PC-3 (cell line): ENCODE results near the gene IGSF23. TPM values are rescaled to one million over a fixed set of nuclear protein-coding genes. Genes with fewer than 3 reads are reported as not detected.
A peak's percentile ranks its signal among the peaks of the same experiment; 100 is the strongest.

Source experiments
- ATAC-seq: fragments of 200-7000 bp; cut with Tn5 transposase; 2 replicates; pipeline ENCODE4 v1.9.1; 2020; ENCODE audit warnings: mild to moderate bottlenecking, moderate library complexity
- BruUV-seq: library from RNA; stranded (reverse); fragments of 400-500 nt; replicated peaks from 2 replicates; lab custom pipeline; 2021; lab: Mats Ljungman, UMichigan
- CTCF ChIA-PET: fragments of 300-600 bp; sonication (Branson Sonifier 250); formaldehyde crosslinking; loops from one replicate; lab custom pipeline; 2022; ENCODE audit warnings: antibody characterized with exemption; lab: Charles Lee
- POLR2A ChIA-PET: fragments of 300-600 bp; sonication (Branson Sonifier 250); formaldehyde crosslinking; loops from one replicate; lab custom pipeline; 2022; ENCODE audit warnings: antibody characterized with exemption; ENCODE audit not compliant: unreplicated experiment; lab: Charles Lee
- DNase-seq: peaks from one replicate; pipeline ENCODE4 v3.0.0-alpha.2; 2015
- H2AFZ ChIP-seq: fragments of 300-600 bp; sonication (generic); 2 replicates; pipeline ENCODE4 v1.6.0; 2016; ENCODE audit warnings: antibody characterized with exemption, low read length
- H3F3A ChIP-seq: fragments of 300-600 bp; sonication (generic); one replicate; pipeline ENCODE4 v1.6.0; 2017; ENCODE audit warnings: antibody characterized with exemption, low read length, control low read depth, mild to moderate bottlenecking; ENCODE audit not compliant: unreplicated experiment
- H3K27ac ChIP-seq: fragments of 300-600 bp; sonication (generic); 2 replicates; pipeline ENCODE4 v1.5.1; 2016; ENCODE audit warnings: mild to moderate bottlenecking, low read length
- H3K27me3 ChIP-seq: fragments of 300-600 bp; sonication (generic); 2 replicates; pipeline ENCODE4 v1.6.1; 2016; ENCODE audit warnings: low read length, mixed read lengths
- H3K36me3 ChIP-seq: fragments of 300-600 bp; sonication (generic); 2 replicates; pipeline ENCODE4 v1.6.1; 2016; ENCODE audit warnings: low read depth, mixed run types, low read length, mixed read lengths
- H3K4me1 ChIP-seq: fragments of 300-600 bp; sonication (generic); 2 replicates; pipeline ENCODE4 v1.5.1; 2016; ENCODE audit warnings: low read length; ENCODE audit not compliant: insufficient read depth
- H3K4me2 ChIP-seq: fragments of 300-600 bp; sonication (generic); 2 replicates; pipeline ENCODE4 v1.6.0; 2016; ENCODE audit warnings: low read length
- H3K4me3 ChIP-seq: fragments of 300-600 bp; sonication (generic); 2 replicates; pipeline ENCODE4 v1.5.1; 2016; ENCODE audit warnings: mild to moderate bottlenecking, low read length, mixed read lengths
- H3K79me2 ChIP-seq: fragments of 300-600 bp; sonication (generic); 2 replicates; pipeline ENCODE4 v1.6.1; 2017; ENCODE audit warnings: low read length, mixed read lengths
- H3K9ac ChIP-seq: fragments of 300-600 bp; sonication (generic); 2 replicates; pipeline ENCODE4 v1.6.0; 2016; ENCODE audit warnings: mild to moderate bottlenecking, low read length
- H3K9me2 ChIP-seq: fragments of 300-600 bp; sonication (generic); replicated peaks from 2 replicates; pipeline ENCODE4 v1.6.1; 2016; ENCODE audit warnings: mixed run types, low read length, mixed read lengths
- H3K9me3 ChIP-seq: fragments of 300-600 bp; sonication (generic); 2 replicates; pipeline ENCODE4 v1.6.1; 2016; ENCODE audit warnings: low read length, mixed read lengths
- H4K20me1 ChIP-seq: fragments of 300-600 bp; sonication (generic); 2 replicates; pipeline ENCODE4 v1.6.1; 2016; ENCODE audit warnings: low read length, mixed read lengths
- CTCF ChIP-seq: fragments of 300-600 bp; sonication (generic); conservative IDR thresholded peaks from 2 replicates; pipeline ENCODE4 v1.5.1; 2017; ENCODE audit warnings: antibody characterized with exemption, low read depth, mild to moderate bottlenecking, low read length
- EZH2 ChIP-seq: fragments of 300-600 bp; sonication (generic); IDR thresholded peaks from one replicate; pipeline ENCODE4 v1.6.1; 2017; ENCODE audit warnings: antibody characterized with exemption, mild to moderate bottlenecking, low read length; ENCODE audit not compliant: unreplicated experiment
- EZH2phosphoT487 ChIP-seq: fragments of 300-600 bp; sonication (generic); IDR thresholded peaks from 2 replicates; pipeline ENCODE4 v1.6.1; 2018; ENCODE audit warnings: mild to moderate bottlenecking, antibody characterized with exemption, low read length, borderline replicate concordance
- intact Hi-C: fragments of 100-400 bp; cut with micrococcal nuclease; formaldehyde crosslinking; loops from 2 replicates; pipeline ENCODE4 v1.9.0; 2023
- total RNA-seq: library from RNA; depleted of rRNA; stranded (reverse); fragments of >200 nt; gene quantifications from 2 replicates; pipeline ENCODE4 v1.2.3, GENCODE V29; 2014

Gene IGSF23
- total RNA-seq, 1 experiment from 2014 or later: not detected

GRCh38 chr19:44581288-44581687 lies 32.1 kb upstream of the IGSF23 start:
- ATAC-seq (no peak), DNase-seq (no peak)
- Histone ChIP-seq H3F3A (no peaks in the 10 kb centered on the region), H3K4me2 (no peak overlapping the region), H2AFZ (no peak overlapping the region), H3K79me2 (no peaks in the 10 kb centered on the region), H3K4me1 (peaks cover 12% of the 10 kb centered on the region), H3K4me3 (no peak overlapping the region), H4K20me1 (no peaks in the 10 kb centered on the region), H3K27ac (no peak overlapping the region), H3K9me3 (no peaks in the 10 kb centered on the region), H3K36me3 (no peaks in the 10 kb centered on the region), H3K9ac (no peak overlapping the region), H3K27me3 (no peaks in the 10 kb centered on the region), H3K9me2 (no peaks in the 10 kb centered on the region)
- TF ChIP-seq EZH2phosphoT487: no peak
- no peak for TF ChIP-seq CTCF
- TF ChIP-seq EZH2: no peak
- ChIA-PET POLR2A (no interaction called here), CTCF (no interaction called here)
- intact Hi-C loops: no loop called here
- BruUV-seq: no TSS peak

GRCh38 chr19:44582581-44583265 lies 30.6 kb upstream of the IGSF23 start:
- no peaks in the 10 kb centered on the region for H3K27me3 ChIP-seq
- no peaks in the 10 kb centered on the region for H3K9me2 ChIP-seq
- H3K27ac ChIP-seq: no peak overlapping the region
- no peak overlapping the region for H3K4me3 ChIP-seq
- H3K79me2 ChIP-seq: no peaks in the 10 kb centered on the region
- no peaks in the 10 kb centered on the region for H3F3A ChIP-seq
- ATAC-seq: no peak
- intact Hi-C loops: no loop called here
- no peak overlapping the region for H3K4me2 ChIP-seq
- H3K9ac ChIP-seq: no peak overlapping the region
- TF ChIP-seq CTCF: peak; percentile 59
- TF ChIP-seq EZH2: no peak
- no peaks in the 10 kb centered on the region for H3K36me3 ChIP-seq
- CTCF ChIA-PET: interaction anchor here (0.6 kb wide), 1 partner anchor 81 kb away, joined by 4 read pairs; no protein-coding TSS in a partner anchor
- peak; percentile 37 for DNase-seq
- POLR2A ChIA-PET: no interaction called here
- H2AFZ ChIP-seq: no peak overlapping the region
- peaks cover 26% of the 10 kb centered on the region for H3K4me1 ChIP-seq
- no TSS peak for BruUV-seq
- H3K9me3 ChIP-seq: no peaks in the 10 kb centered on the region
- no peaks in the 10 kb centered on the region for H4K20me1 ChIP-seq
